Bronchial epithelial cell (primary cell): ENCODE data around the gene ID1. TPM values are rescaled to one million over a fixed set of nuclear protein-coding genes. Genes with fewer than 3 reads are reported as not detected.

Experiments used
- DNase-seq: peaks from one replicate; pipeline ENCODE4 v3.0.0-alpha.2; 2010; ENCODE audit warnings: low read depth
- FAIRE-seq: peaks from 2 replicates; lab custom pipeline; 2011; peaks lifted over from hg19 to GRCh38; lab: Jason Lieb, UNC
- H3K27me3 ChIP-seq: 2 replicates; pipeline ENCODE4 v1.5.1; 2011; ENCODE audit warnings: low read length; ENCODE audit not compliant: control insufficient read depth, insufficient read depth
- H3K36me3 ChIP-seq: 2 replicates; pipeline ENCODE4 v1.5.1; 2011; ENCODE audit warnings: low read length; ENCODE audit not compliant: control insufficient read depth, insufficient read depth
- H3K4me3 ChIP-seq: 2 replicates; pipeline ENCODE4 v1.5.1; 2011; ENCODE audit warnings: mild to moderate bottlenecking, low read depth, low read length, control low read depth
- CTCF ChIP-seq: IDR thresholded peaks from 2 replicates; pipeline ENCODE4 v1.5.1; 2011; ENCODE audit warnings: mild to moderate bottlenecking, moderate library complexity, low read length, control low read depth, inconsistent platforms; ENCODE audit not compliant: insufficient read depth, severe bottlenecking
- total RNA-seq: library from RNA; depleted of rRNA; stranded (reverse); fragments of >200 nt; gene quantifications from 2 replicates; pipeline ENCODE4 v1.2.1, GENCODE V29; 2014

ID1 gene
- total RNA-seq, 1 donor from 2014 or later = 930 TPM

GRCh38 chr20:31603822-31604566 is 1.1 kb upstream of the ID1 start:
- Histone ChIP-seq H3K4me3 (peak overlapping the region; percentile 95), H3K36me3 (peaks cover 7% of the 10 kb centered on the region), H3K27me3 (no peaks in the 10 kb centered on the region)
- TF ChIP-seq CTCF = no peak
- FAIRE-seq = no peak
- peak; percentile 90 for DNase-seq

- no peak for TF ChIP-seq CTCF
- FAIRE-seq (no peak), DNase-seq (no peak)
- no peaks in the 10 kb centered on the region for H3K27me3 ChIP-seq
- peak overlapping the region; percentile 95 for H3K4me3 ChIP-seq
- peaks cover 7% of the 10 kb centered on the region for H3K36me3 ChIP-seq
Observed at GRCh38 chr20:31604567-31605030, 490 bp upstream of the ID1 start.

- H3K27me3 ChIP-seq = no peaks in the 10 kb centered on the region
- peak overlapping the region; percentile 95 for H3K4me3 ChIP-seq
- FAIRE-seq (no peak), DNase-seq (no peak)
- TF ChIP-seq CTCF = peak; percentile 1
- peaks cover 7% of the 10 kb centered on the region for H3K36me3 ChIP-seq
Observed at GRCh38 chr20:31605902-31606803, 1.1 kb downstream of the ID1 start.

- Histone ChIP-seq H3K36me3 (peaks cover 7% of the 10 kb centered on the region), H3K27me3 (no peaks in the 10 kb centered on the region), H3K4me3 (peak overlapping the region; percentile 95)
- no peak for TF ChIP-seq CTCF
- FAIRE-seq (no peak), DNase-seq (peak; percentile 80)
Observed at GRCh38 chr20:31606804-31607639, 1.9 kb downstream of the ID1 start.

GRCh38 chr20:31607640-31608250 is 2.7 kb downstream of the ID1 start:
- Histone ChIP-seq H3K4me3 (no peak overlapping the region), H3K36me3 (peaks cover 7% of the 10 kb centered on the region), H3K27me3 (no peaks in the 10 kb centered on the region)
- TF ChIP-seq CTCF = no peak
- DNase-seq (no peak), FAIRE-seq (no peak)
